Fibroblast of the aortic adventitia (primary cell): ENCODE measurements around the gene USP6NL. TPM values are rescaled to one million over a fixed set of nuclear protein-coding genes. Genes with fewer than 3 reads are reported as not detected.

Experiments
- DNase-seq: peaks from one replicate; pipeline ENCODE4 v3.0.0-alpha.2; 2010; ENCODE audit warnings: low read depth
- H3K4me3 ChIP-seq: 2 replicates; pipeline ENCODE4 v1.5.1; 2011; ENCODE audit warnings: low read depth, mild to moderate bottlenecking, control low read depth, low read length, moderate library complexity
- total RNA-seq: library from RNA; depleted of rRNA; stranded (reverse); fragments of >200 nt; gene quantifications from 2 replicates; pipeline ENCODE4 v1.2.3, GENCODE V29; 2012; ENCODE audit warnings: low replicate concordance
- TF ChIP-seq, protein P1 (sequence below): IDR thresholded peaks from 2 replicates; pipeline ENCODE4 v1.5.1; 2011; ENCODE audit warnings: mild to moderate bottlenecking, low read length, control low read depth, inconsistent platforms; ENCODE audit not compliant: insufficient read depth

The USP6NL gene
- total RNA-seq, 1 donor: 15.2 TPM

DNA sequence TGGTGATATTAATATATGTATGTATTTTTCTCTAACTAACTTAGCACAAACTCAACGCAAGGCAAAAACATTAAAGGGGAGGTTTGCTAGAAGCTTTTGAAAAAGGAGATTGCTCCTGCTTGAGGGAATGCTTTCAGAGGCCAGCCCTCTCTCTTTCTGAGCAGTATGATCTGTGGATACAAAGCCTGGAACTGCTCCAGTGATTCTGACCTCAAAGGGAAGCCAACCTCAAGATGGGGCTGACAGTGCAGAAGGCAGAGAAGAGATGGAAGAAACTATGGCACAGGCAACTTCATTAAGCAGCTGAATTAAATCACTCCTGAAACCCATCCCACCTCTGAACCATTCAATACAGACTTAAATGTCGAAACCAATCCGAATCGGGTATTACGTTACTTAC lies 102.4 kb downstream of the USP6NL start:
- H3K4me3 ChIP-seq: no peak overlapping the region
- TF ChIP-seq, protein P1, sequence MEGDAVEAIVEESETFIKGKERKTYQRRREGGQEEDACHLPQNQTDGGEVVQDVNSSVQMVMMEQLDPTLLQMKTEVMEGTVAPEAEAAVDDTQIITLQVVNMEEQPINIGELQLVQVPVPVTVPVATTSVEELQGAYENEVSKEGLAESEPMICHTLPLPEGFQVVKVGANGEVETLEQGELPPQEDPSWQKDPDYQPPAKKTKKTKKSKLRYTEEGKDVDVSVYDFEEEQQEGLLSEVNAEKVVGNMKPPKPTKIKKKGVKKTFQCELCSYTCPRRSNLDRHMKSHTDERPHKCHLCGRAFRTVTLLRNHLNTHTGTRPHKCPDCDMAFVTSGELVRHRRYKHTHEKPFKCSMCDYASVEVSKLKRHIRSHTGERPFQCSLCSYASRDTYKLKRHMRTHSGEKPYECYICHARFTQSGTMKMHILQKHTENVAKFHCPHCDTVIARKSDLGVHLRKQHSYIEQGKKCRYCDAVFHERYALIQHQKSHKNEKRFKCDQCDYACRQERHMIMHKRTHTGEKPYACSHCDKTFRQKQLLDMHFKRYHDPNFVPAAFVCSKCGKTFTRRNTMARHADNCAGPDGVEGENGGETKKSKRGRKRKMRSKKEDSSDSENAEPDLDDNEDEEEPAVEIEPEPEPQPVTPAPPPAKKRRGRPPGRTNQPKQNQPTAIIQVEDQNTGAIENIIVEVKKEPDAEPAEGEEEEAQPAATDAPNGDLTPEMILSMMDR: no peak
- no peak for DNase-seq

DNA sequence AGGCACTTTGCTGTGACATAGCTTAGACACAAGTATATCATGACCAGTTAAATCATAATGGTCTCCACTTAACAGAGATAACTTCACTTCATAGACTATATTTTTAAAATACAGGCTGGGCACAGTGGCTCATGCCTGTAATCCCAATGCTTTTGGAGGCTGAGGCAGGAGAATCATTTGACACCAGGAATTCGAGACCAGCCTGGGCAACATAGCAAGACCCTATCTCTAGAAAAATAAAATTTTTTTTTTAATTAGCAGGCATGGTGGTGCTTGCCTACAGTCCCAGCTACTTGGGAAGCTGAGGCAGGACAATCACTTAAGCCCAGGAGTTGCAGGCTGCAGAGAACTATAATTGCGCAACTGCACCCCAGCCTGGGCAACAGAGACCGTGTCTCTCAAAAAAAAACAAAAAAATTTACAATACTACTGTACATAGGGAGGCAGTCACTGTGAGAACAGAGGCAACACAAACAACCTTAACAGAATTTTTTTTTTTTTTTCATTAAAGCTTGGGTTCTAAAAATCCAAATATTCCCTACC lies 105.1 kb downstream of the USP6NL start:
- H3K4me3 ChIP-seq: no peak overlapping the region
- no peak for DNase-seq
- TF ChIP-seq, protein P1: no peak

DNA sequence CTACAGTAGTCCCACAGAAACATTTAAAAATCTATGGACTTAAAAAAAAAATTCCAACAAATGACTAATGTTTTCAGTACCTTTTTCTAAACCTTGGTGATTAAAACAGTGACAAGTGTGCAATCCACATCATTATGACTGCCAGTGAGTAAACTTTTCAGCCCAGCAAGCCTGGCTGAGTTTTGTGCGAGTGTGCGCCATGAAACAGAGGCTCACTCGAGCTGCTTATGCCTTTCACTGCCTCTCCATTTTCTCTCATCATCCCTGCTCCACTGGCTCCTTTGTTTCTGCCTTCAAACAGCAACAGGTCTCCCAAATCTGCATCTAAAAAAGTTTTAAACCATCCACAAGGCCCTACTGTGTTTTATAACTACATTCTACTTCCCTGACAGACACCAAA lies 105.8 kb downstream of the USP6NL start:
- no peak overlapping the region for H3K4me3 ChIP-seq
- TF ChIP-seq, protein P1: no peak
- DNase-seq: no peak

DNA sequence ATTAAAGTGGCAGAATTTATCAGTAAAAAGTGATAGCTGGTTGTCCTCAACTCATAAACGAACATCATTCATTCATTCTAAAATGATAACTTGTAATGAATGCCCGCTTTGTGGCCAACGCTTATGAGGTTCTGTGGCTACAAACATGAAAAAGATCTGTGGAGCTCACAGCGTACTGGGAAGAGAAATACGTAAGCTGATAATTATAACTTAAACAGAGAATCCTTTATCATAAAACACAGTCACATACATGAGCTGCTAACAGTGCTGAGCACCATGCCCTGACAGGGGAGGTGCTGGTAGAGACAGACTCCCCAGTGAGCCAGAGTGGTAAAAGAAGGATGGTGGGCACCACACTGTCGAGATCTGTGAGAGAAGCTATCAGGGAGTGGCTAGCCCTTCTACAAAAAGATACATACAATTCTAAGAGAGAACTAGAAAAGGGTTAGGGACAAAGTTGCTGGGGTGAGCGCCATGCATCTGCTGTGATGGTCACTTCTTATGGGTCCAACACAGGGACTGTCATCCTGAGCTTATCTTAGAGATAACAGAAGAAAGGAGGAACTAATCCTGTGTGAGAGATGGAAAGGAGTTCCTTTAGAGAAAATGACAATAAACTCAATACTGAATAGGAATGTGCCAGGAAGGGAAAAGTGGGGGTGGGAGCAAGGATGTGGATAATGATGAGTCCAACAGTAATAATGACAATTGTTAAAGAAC lies 106.7 kb downstream of the USP6NL start:
- no peak overlapping the region for H3K4me3 ChIP-seq
- no peak for DNase-seq
- TF ChIP-seq, protein P1: no peak

DNA sequence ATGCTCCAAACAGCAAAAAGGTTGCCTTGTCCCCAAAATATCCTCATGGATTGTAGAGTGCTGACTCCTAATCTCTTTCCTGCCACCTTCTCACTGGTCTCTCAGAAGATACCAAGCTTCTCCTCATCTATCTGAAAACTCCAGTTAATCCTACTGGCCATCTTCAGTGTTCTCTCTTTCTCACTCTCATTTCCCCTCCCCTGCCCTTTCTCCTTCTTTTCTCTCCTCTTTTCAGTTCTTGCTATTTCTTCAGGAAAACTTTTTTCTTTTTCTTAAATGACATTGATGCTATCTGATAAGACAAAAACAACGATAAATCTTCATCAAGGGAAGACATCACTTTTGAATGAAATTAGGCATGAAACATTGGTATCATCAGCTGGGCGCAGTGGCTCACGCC lies 109.8 kb downstream of the USP6NL start:
- no peak for DNase-seq
- TF ChIP-seq, protein P1: no peak
- no peak overlapping the region for H3K4me3 ChIP-seq

DNA sequence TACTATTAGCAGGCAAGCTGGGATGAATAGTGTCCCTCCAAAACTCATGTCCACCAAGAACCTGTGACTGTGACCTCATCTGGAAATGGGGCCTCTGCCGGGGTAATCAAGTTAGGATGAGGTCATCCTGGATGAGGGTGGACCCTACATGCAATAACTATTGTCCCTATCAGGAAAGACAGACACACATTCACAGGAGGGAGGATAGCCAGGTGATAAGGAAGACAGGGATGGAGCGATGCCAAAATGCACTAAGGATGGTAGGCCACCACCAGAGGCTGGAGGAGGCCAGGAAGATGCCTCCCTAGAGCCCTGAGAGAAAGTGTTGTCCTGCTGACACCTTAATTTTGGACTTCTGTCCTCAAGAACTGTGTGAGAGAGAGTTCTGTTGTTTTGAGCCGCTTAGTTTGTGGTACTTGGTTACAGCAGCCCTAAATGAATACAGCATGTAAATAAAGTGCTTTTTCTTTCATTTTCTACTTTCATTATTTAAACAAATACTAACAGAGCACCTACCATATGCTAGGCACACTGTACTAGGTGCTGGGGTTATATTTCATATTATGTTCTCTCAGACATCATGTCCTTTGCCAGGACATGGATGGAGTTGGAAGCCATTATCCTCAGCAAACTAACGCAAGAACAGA lies 111.9 kb downstream of the USP6NL start:
- no peak for DNase-seq
- TF ChIP-seq, protein P1: no peak
- H3K4me3 ChIP-seq: no peak overlapping the region
